Activated naive CD8-positive, alpha-beta T cell treated with anti-CD3 and anti-CD28 coated beads for 36 hours (primary cell): ENCODE results near the gene DELE1. TPM values are rescaled to one million over a fixed set of nuclear protein-coding genes. Genes with fewer than 3 reads are reported as not detected.

Experiments
- DNase-seq: peaks from one replicate; pipeline ENCODE4 v3.0.0; 2021
- H3K27ac Mint-ChIP-seq: one replicate; pipeline ENCODE4 v1.8.0; 2022; ENCODE audit warnings: mild to moderate bottlenecking, moderate library complexity, mixed read lengths
- H3K27me3 Mint-ChIP-seq: one replicate; pipeline ENCODE4 v1.8.0; 2022; ENCODE audit warnings: mild to moderate bottlenecking, mixed read lengths
- H3K36me3 Mint-ChIP-seq: one replicate; pipeline ENCODE4 v1.8.0; 2021; ENCODE audit warnings: mild to moderate bottlenecking, mixed read lengths
- H3K4me1 Mint-ChIP-seq: one replicate; pipeline ENCODE4 v1.8.0; 2021; ENCODE audit warnings: mixed read lengths
- H3K4me3 Mint-ChIP-seq: one replicate; pipeline ENCODE4 v1.8.0; 2022; ENCODE audit warnings: mild to moderate bottlenecking, moderate library complexity, mixed read lengths
- H3K9me3 Mint-ChIP-seq: one replicate; pipeline ENCODE4 v1.8.0; 2022; ENCODE audit warnings: mixed read lengths
- total RNA-seq, 2 experiments: library from RNA; stranded (reverse); gene quantifications; one replicate each; pipeline ENCODE4 v1.2.3, GENCODE V29; 2021

Gene DELE1
- total RNA-seq, 2 experiments from 2014 or later, result 46.4 to 51.6 TPM

DNA sequence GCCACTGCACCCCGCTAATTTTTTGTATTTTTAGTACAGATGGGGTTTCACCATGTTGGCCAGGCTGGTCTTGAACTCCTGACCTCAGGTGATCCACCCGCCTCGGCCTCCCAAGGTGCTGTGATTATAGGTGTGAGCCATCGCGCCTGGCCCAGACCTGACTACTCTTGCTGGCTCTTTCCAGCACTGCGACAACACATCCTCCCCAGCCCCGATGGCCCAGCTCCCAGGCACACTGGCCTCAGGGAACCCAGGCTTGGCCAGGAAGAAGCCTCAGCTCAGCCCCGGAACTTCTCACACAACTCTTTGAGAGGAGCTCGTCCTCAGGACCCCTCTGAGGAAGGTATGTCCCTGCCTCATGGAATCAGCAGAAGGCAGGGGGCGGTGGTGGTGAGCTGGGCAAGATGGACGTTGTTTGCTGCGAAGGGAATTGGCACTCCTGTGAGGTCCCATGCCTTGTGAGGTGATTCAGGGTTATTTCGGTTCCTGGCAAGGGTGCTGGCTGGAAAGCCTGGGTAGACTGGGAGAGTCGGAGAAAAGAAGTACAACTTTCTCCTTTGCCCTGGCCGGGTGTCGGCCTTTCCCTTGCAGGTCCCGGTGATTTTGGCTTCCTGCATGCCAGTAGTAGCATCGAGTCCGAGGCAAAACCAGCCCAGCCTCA, 5.9 kb downstream of the DELE1 start:
- DNase-seq, result no peak
- H3K4me1 Mint-ChIP-seq, result peaks cover 15% of the 10 kb centered on the region
- no peaks in the 10 kb centered on the region for H3K9me3 Mint-ChIP-seq
- peaks cover 32% of the 10 kb centered on the region for H3K36me3 Mint-ChIP-seq
- H3K27ac Mint-ChIP-seq, result no peak overlapping the region
- no peaks in the 10 kb centered on the region for H3K27me3 Mint-ChIP-seq
- no peak overlapping the region for H3K4me3 Mint-ChIP-seq

DNA sequence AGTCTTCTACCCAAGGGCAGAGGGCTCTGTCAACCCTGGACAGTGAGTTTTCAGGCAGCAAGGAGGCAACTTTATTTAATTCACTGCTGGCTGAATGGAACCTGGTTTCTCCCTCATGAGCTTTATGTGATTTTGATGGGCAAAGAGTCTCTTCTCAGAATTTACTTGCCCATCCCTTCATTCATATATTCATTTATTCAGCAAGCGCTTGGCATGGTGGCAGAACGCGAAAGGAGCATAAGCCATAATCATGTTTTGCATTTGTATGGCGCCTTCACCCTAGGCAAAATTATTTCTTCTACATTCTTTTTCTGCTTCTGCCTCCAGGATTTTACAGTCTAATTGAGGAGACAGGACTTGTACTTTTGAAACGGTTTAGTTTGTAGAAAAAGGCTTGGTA, 8.0 kb downstream of the DELE1 start:
- Mint-ChIP-seq H3K4me3 (no peak overlapping the region), H3K27me3 (no peaks in the 10 kb centered on the region), H3K27ac (no peak overlapping the region), H3K36me3 (peaks cover 22% of the 10 kb centered on the region), H3K4me1 (peaks cover 7% of the 10 kb centered on the region), H3K9me3 (no peaks in the 10 kb centered on the region)
- no peak for DNase-seq

DNA sequence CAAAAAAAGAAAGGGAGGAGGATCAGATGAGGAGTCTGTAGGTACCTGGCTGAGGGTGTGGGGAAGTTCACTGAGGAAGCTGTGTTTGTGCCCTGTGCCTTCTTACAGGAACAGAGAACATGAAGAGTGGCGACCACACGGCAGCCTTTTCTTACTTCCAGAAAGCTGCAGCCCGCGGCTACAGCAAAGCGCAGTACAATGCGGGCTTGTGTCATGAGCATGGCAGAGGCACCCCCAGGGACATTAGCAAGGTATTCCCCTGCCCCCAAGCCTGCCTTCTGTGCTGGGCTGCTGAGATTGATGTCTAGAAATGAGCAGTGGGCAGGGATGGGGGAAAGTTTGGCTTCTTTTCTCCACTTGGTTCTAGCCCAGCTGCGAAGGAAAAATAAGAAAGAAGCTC, 9.5 kb downstream of the DELE1 start:
- H3K4me3 Mint-ChIP-seq, result no peak overlapping the region
- H3K4me1 Mint-ChIP-seq, result no peaks in the 10 kb centered on the region
- no peaks in the 10 kb centered on the region for H3K9me3 Mint-ChIP-seq
- no peaks in the 10 kb centered on the region for H3K27me3 Mint-ChIP-seq
- DNase-seq, result no peak
- no peak overlapping the region for H3K27ac Mint-ChIP-seq
- peaks cover 14% of the 10 kb centered on the region for H3K36me3 Mint-ChIP-seq

DNA sequence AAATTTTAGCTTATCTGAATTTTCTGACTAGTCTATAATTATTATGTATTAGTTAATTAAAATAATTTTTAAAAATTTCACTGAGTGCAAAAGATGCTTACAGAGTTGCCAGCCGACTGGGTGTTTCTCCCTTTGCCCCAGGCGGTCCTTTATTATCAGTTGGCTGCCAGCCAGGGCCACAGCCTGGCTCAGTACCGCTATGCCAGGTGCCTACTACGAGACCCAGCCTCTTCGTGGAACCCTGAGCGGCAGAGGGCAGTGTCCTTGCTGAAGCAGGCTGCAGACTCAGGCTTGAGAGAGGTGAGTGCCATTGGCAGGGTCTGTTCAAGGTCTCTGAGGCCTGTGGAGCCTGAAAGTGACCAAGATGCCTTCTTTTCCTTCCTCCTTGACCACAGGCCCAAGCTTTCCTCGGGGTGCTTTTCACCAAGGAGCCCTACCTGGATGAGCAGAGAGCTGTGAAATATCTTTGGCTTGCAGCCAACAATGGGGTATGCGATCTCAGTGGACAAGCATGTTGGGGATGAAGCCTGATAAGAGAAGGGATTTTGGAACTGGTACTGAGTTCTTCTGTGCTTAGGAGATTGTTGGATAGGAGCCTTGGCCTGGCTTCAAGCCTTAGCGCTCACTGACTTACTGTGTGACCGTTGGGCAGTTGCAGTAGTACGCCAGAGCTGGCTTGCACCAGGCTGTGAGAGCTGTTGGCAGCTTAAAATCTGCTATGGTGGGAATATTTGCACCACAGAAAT, 10.6 kb downstream of the DELE1 start:
- Mint-ChIP-seq H3K9me3 (no peaks in the 10 kb centered on the region), H3K4me3 (no peak overlapping the region), H3K36me3 (peaks cover 10% of the 10 kb centered on the region), H3K4me1 (no peaks in the 10 kb centered on the region), H3K27me3 (no peaks in the 10 kb centered on the region), H3K27ac (no peak overlapping the region)
- no peak for DNase-seq

DNA sequence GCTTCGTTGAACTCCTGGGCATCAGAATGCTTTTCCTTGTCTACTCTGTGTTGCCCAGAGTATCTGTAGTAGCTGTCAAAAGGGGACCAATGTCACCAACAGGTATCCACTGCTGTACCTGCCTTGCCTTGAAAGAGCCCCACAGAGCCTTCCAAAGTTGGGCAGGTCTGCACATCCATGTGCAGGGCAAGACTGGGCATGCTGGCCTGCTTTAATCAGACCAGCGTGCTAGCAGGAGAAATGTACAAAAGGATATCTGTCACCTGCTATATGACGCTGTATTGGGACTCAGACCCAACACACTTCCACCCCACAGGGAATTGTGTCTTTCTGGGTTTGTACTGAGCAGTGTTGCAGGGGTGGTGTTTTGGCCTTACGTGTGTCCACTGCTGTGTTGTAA, 11.9 kb downstream of the DELE1 start:
- DNase-seq, result no peak
- H3K9me3 Mint-ChIP-seq, result no peaks in the 10 kb centered on the region

DNA sequence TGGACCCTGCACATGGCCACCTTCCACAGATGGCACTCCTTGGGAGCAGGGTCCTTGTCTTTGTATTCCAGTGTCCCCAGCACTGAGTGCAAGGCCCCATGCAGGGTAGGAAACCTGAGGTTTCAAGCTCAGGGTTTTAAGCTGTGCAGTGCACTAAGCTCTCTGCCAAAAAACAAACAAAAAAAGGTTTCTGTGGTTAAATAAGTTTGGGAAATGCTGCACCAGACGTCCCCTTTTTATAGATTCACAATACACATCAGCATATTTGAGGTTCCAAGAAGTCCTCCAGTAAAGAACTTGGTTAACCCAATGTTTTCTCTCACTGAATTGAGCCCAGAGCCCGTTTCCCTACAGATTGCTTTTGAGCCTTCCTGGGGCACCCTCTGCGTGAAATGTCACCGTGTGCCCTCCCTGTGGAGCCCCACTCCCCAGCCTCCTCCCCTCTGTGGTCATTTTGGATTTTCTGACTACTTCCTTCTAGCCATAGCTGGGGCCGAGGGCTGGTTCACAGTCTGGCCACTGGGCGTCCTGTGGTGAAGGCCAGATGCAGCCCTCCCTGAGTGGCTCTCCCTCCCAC, 17.1 kb downstream of the DELE1 start:
- no peak overlapping the region for H3K4me3 Mint-ChIP-seq
- H3K9me3 Mint-ChIP-seq, result no peaks in the 10 kb centered on the region
- H3K4me1 Mint-ChIP-seq, result no peaks in the 10 kb centered on the region
- no peaks in the 10 kb centered on the region for H3K36me3 Mint-ChIP-seq
- no peaks in the 10 kb centered on the region for H3K27me3 Mint-ChIP-seq
- no peak overlapping the region for H3K27ac Mint-ChIP-seq
- DNase-seq, result no peak

More for the DNA sequence above, 11.9 kb downstream of the DELE1 start:
- H3K27ac Mint-ChIP-seq, result no peak overlapping the region
- H3K4me3 Mint-ChIP-seq, result no peak overlapping the region
- no peaks in the 10 kb centered on the region for H3K27me3 Mint-ChIP-seq
- no peaks in the 10 kb centered on the region for H3K4me1 Mint-ChIP-seq
- peaks cover 10% of the 10 kb centered on the region for H3K36me3 Mint-ChIP-seq

DNA sequence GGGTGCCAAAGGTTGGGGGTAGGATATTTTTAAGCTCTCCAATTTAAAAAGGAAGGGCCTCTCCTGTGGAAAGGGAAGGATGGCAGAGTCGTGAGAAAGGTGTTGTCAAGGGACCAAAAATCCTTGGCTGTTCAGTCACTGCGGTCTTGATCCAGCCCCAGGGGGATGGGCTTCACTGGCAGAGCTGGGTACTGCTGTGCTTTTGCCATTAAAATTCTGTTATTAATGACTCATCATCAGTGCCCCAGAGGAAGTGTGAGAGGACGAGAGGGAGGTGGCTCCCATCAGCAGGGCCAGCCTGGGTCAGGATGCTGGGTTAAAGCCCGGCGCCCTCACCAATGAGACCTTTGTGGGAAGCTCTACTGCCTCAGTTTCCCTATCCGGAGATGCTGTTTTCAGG, 17.6 kb downstream of the DELE1 start:
- Mint-ChIP-seq H3K9me3 (no peaks in the 10 kb centered on the region), H3K4me1 (no peaks in the 10 kb centered on the region), H3K4me3 (no peak overlapping the region), H3K27ac (no peak overlapping the region), H3K36me3 (no peaks in the 10 kb centered on the region), H3K27me3 (no peaks in the 10 kb centered on the region)
- no peak for DNase-seq

DNA sequence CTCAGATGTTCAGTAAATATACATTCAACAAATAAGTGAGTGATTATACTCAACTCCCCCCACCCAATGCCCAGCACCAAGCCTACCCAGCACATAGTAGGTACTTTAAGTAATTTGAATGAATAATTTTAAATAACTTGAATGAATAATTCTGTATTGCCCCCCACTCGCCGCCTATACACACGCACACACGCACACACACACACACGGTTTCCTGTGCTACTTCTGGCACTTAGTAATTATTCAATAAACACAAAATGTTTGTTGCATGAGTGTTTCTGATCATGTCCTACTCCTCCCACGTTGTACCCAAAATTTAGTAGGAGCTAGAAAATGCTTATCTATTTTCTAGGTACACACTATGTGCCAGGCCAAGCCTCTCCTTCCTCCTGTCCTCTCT, 18.1 kb downstream of the DELE1 start:
- no peak overlapping the region for H3K27ac Mint-ChIP-seq
- DNase-seq, result no peak
- no peak overlapping the region for H3K4me3 Mint-ChIP-seq
- H3K9me3 Mint-ChIP-seq, result no peaks in the 10 kb centered on the region
- H3K4me1 Mint-ChIP-seq, result no peaks in the 10 kb centered on the region
- H3K36me3 Mint-ChIP-seq, result no peaks in the 10 kb centered on the region
- H3K27me3 Mint-ChIP-seq, result no peaks in the 10 kb centered on the region

DNA sequence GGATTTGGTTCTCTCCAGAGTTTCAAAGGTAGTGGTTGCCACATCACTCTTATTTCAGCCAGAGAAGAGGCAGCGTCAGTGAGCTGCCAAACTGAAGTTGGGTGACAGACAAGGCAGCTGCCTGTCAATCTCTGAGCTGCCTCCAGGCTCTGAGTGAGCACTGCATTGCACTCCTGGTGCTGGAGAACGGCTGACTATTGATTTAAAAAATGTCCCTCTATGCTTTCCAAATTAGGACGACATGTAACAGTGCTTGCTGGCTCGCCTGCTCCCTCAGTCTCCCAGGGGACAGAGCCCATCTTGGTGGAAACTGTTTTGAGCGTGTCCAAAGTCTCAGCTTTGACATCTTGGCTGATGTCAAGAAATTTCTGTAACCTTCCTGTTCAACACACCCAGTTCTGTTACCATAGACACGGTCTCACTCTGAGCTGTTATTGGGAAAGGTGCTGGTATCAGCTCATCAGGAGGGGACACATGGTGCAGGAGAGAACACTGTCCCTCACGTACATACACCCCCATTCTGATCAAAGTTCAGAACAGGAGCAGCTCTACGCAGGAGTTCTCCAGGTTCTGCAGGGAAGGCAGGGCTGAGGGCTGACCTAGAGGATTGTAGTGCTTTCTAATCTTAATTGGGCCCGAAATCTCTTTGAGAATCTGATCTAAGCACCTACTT, 18.6 kb downstream of the DELE1 start:
- no peak for DNase-seq
- no peaks in the 10 kb centered on the region for H3K27me3 Mint-ChIP-seq
- no peaks in the 10 kb centered on the region for H3K36me3 Mint-ChIP-seq
- no peak overlapping the region for H3K4me3 Mint-ChIP-seq
- no peaks in the 10 kb centered on the region for H3K4me1 Mint-ChIP-seq
- H3K27ac Mint-ChIP-seq, result no peak overlapping the region
- H3K9me3 Mint-ChIP-seq, result no peaks in the 10 kb centered on the region

DNA sequence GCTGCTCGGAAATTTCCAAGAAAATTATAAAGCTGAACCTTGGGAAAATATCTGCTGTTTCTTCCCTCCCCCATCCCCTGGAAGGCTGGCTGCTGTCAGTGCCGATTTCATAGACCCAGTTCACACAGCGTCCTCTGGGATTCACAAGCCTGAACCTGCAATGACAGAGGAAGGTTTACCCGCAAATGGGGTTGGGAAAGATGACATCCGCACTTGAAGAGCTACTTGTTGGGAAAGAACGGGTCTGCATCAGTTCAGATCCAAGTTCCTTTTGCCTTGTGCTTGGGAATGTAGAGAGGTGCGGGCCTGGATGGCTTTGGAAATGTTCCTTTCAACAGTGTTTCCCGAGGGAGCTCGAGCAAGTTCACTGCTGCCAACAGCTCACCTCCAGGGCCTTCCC, 20.4 kb downstream of the DELE1 start:
- no peaks in the 10 kb centered on the region for H3K4me1 Mint-ChIP-seq
- H3K27me3 Mint-ChIP-seq, result no peaks in the 10 kb centered on the region
- no peak overlapping the region for H3K27ac Mint-ChIP-seq
- no peaks in the 10 kb centered on the region for H3K36me3 Mint-ChIP-seq
- DNase-seq, result no peak
- H3K4me3 Mint-ChIP-seq, result no peak overlapping the region
- no peaks in the 10 kb centered on the region for H3K9me3 Mint-ChIP-seq

DNA sequence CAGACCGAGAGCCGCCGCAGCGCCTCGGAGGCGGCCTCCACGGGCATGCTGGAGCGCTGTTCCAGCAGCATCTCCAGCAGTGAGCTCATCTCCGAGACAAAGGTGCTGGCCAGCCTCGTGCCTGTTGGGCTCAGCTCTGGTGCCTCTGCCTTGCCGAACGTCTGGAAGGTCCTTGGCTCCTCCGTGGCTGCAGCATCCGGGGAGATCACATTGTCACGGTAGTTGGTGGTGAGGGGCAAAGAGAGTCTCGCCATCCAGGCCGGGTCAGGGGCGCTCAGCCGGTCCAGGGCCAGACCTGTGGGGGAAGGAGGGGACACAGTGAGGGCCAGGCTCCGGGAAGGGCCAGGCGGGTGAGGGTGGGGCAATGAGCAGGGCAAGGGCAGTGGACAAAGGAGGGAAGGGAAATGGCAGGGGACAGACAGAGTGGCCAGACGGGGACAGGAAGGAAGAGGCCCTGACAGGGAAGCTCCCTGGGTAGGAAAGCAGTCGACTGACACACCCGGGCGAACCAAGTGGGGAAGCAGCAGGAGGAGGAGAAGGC, 21.9 kb downstream of the DELE1 start:
- no peak for DNase-seq
- Mint-ChIP-seq H3K4me3 (no peak overlapping the region), H3K27ac (no peak overlapping the region), H3K4me1 (peaks cover 3% of the 10 kb centered on the region), H3K36me3 (no peaks in the 10 kb centered on the region), H3K27me3 (no peaks in the 10 kb centered on the region), H3K9me3 (no peaks in the 10 kb centered on the region)

DNA sequence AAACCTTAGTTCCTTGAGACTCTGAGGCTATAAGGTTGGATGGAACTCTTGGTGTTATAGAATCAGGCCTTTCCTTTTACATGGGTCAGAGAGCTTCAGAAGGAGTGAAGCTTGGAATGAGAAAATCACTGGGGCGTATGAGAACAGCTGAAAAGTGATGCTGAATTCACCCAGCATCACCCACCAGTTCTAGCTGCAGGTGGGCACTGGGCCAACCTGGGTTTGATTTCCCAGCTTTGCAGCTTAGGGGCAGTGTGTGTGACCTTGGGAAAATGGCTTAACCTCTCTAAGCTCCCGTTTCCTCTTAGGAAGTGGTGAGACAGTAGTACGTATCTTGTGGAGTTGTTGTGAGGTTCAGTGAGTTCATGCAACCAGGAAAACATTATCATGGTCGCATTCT, 23.6 kb downstream of the DELE1 start:
- Mint-ChIP-seq H3K27ac (no peak overlapping the region), H3K9me3 (no peaks in the 10 kb centered on the region), H3K4me1 (peaks cover 12% of the 10 kb centered on the region), H3K36me3 (no peaks in the 10 kb centered on the region), H3K4me3 (no peak overlapping the region), H3K27me3 (no peaks in the 10 kb centered on the region)
- no peak for DNase-seq

DNA sequence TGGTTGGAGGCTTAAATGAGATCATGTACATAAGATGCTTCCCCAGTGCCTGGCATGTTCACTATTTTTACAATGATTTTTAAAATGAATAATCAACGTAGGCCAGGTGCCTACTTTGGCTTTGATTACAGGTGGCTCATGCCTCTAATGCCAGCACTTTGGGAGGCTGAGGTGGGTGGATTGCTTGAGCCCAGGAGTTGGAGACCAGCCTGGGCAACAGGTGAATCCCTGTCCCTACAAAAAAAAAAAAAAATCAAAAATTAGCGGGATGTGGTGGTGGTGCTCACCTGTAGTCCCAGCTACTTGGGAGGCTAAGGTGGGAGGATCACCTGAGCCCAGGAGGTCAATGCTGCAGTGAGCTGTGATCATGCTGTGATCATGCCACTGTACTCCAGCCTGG, 25.1 kb downstream of the DELE1 start:
- Mint-ChIP-seq H3K4me3 (no peak overlapping the region), H3K27me3 (no peaks in the 10 kb centered on the region), H3K27ac (no peak overlapping the region), H3K4me1 (peaks cover 12% of the 10 kb centered on the region), H3K36me3 (no peaks in the 10 kb centered on the region), H3K9me3 (no peaks in the 10 kb centered on the region)
- DNase-seq, result no peak

DNA sequence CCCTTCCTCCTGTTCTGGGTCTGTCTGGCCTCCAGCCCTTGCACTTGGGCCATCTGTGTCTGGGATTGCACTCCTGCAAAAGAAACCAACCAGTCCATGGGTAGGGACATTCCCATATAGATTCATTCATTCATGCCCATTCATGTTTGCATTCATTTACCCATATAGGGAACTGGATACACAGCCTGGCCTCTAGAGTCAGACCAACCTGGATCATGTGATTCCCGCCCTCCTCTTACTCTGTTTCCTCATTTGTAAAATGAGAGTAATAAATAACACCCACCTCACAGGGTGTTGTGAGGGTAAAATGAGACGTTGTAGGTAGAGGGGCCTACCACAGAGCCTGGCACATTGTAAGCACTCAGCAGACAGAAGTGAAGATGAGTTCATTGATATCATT, 25.8 kb downstream of the DELE1 start:
- no peaks in the 10 kb centered on the region for H3K9me3 Mint-ChIP-seq
- no peaks in the 10 kb centered on the region for H3K27me3 Mint-ChIP-seq
- peaks cover 12% of the 10 kb centered on the region for H3K4me1 Mint-ChIP-seq
- no peaks in the 10 kb centered on the region for H3K36me3 Mint-ChIP-seq
- no peak for DNase-seq
- H3K4me3 Mint-ChIP-seq, result no peak overlapping the region
- H3K27ac Mint-ChIP-seq, result no peak overlapping the region
